SJSA1 (cell line): ENCODE measurements around the gene AAMP. TPM values are rescaled to one million over a fixed set of nuclear protein-coding genes. Genes with fewer than 3 reads are reported as not detected.
"Not testable (repeated sequence)": the region's sequence is repeated elsewhere in the genome, so short reads cannot be mapped to it uniquely, and the experiment has no call there.

Experiments
- DNase-seq, 2 experiments: peaks; one replicate each; pipeline ENCODE4 v3.0.0-alpha.2; 2015 to 2020; ENCODE audit warnings: low spot score in 2 of 2, low read depth in 1 of 2
- H3K27ac ChIP-seq: fragments of 250-450 bp; sonication (Bioruptor Pico); 2 replicates; pipeline ENCODE4 v1.5.1; 2020; ENCODE audit warnings: mild to moderate bottlenecking, moderate library complexity
- H3K27me3 ChIP-seq: fragments of 250-450 bp; sonication (Bioruptor Pico); replicated peaks from 2 replicates; pipeline ENCODE4 v1.5.1; 2020; ENCODE audit warnings: mild to moderate bottlenecking, moderate library complexity
- H3K36me3 ChIP-seq: fragments of 250-450 bp; sonication (Bioruptor Pico); 2 replicates; pipeline ENCODE4 v1.5.1; 2020; ENCODE audit warnings: mild to moderate bottlenecking
- H3K4me1 ChIP-seq: fragments of 250-450 bp; sonication (Bioruptor Pico); replicated peaks from 2 replicates; pipeline ENCODE4 v1.6.1; 2021; ENCODE audit warnings: mild to moderate bottlenecking
- H3K4me3 ChIP-seq: fragments of 250-450 bp; sonication (Bioruptor Pico); 2 replicates; pipeline ENCODE4 v1.5.1; 2020; ENCODE audit warnings: mild to moderate bottlenecking
- H3K9me3 ChIP-seq: fragments of 250-450 bp; sonication (Bioruptor Pico); replicated peaks from 2 replicates; pipeline ENCODE4 v1.5.1; 2020; ENCODE audit warnings: mild to moderate bottlenecking
- total RNA-seq: library from RNA; depleted of rRNA; stranded (reverse); fragments of >200 nt; shearing (Covaris generic); gene quantifications from 2 replicates; pipeline ENCODE4 v1.2.3, GENCODE V29; 2014

Gene AAMP
- total RNA-seq, 1 experiment from 2014 or later, result 184 TPM

DNA sequence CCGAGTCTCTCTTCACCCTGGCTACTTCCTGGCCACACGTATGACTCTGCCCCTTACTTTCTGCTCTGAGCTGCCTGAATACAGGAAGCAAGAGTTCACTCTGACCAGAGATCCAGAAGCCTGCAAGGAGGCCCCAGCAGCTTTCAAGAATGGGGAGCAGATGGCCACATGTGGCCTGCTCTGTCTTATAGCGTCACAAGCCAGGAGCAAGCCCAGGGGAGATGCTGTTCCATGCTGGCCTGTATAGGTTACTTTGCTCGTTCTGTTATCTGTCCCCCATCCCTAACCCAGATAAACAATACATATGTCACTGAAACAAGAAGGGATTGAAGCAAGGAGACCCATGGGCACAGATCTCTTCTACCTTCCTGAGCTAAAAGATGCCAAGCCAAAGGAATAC is 4.6 kb upstream of the AAMP start:
- Histone ChIP-seq H3K4me1 (peaks cover 16% of the 10 kb centered on the region), H3K36me3 (peaks cover 69% of the 10 kb centered on the region), H3K4me3 (no peak overlapping the region), H3K27me3 (no peaks in the 10 kb centered on the region), H3K9me3 (no peaks in the 10 kb centered on the region), H3K27ac (no peak overlapping the region)
- no peak for DNase-seq

DNA sequence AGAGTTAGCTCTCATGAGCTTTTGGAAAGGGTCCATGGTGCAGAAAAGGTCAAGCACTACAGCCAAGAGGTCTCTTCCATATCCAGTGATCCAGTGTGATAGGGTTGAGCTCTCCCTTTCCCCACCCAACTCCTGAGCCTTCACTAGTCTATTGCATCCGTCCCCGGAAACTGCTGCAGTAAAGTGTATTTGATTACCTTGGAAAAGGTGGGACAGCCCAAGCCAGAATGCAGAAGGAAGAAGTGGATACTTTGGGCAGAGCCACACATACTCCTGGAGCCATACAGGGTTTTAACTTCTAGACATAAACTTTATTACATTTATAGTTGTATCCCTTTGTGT is 3.9 kb upstream of the AAMP start:
- H3K4me3 ChIP-seq, result no peak overlapping the region
- no peaks in the 10 kb centered on the region for H3K27me3 ChIP-seq
- peaks cover 20% of the 10 kb centered on the region for H3K4me1 ChIP-seq
- no peak overlapping the region for H3K27ac ChIP-seq
- H3K36me3 ChIP-seq, result peaks cover 67% of the 10 kb centered on the region
- no peak for DNase-seq
- no peaks in the 10 kb centered on the region for H3K9me3 ChIP-seq

DNA sequence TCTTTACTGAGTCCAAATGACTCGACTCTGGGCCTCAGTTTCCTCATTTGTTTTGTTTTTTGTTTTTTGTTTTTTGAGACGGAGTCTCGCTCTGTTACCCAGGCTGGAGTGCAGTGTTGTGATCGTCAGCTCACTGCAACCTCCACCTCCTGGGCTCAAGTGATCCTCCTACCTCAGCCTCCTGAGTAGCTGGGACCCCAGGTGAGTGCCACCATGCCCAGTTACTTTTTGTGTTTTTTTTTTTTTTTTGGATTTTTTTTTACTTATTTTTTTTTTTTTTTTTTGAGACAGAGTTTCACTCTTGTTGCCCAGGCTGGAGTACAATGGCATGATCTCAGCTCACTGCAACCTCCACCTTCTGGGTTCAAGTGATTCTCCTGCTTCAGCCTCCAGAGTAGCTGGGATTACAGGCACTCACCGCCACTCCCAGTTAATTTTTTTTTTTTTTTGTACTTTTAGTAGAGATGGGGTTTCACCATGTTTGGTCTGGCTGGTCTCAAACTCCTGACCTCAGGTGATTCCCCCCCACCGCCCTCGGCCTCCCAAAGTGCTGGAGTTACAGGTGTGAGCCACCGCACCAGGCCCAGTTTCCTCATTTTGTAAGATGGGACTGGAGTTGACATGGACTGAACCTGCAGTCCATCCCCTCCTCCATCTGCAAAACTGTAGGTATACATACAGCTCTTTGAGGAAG is 3.4 kb upstream of the AAMP start:
- not testable (repeated sequence) for H3K27ac ChIP-seq, H3K9me3 ChIP-seq, DNase-seq, H3K27me3 ChIP-seq, H3K4me3 ChIP-seq
- peaks cover 22% of the 10 kb centered on the region for H3K4me1 ChIP-seq
- peaks cover 64% of the 10 kb centered on the region for H3K36me3 ChIP-seq

DNA sequence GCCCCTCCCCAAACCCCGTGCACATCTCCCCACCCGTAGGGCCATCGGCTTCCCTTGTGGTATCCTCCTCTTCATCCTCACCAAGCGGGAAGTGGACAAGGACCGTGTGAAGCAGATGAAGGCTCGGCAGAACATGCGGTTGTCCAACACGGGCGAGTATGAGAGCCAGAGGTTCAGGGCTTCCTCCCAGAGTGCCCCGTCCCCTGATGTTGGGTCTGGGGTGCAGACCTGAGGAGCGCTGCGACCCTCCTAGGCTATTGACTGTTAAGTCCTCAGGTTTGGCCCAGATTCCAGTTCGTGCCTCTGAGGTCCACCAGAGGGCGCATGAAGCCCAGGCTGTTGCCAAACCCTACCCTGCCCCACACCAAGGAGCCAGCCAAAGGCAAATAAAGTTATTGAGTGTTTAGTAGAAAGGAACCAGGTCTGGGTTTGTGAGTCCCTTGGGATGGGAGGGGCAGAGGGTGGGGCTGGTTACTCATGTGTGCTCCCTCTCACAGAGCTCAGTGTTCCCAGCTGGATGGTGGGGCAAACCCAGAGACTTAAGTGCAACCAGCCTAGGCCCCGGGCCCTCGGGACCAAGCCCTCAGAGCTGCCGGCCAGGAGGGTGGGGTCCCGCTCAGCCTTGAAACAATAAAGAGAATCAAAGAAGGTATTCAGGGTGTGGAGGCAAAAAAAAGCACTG is 2.7 kb upstream of the AAMP start:
- Histone ChIP-seq H3K27ac (no peak overlapping the region), H3K27me3 (no peaks in the 10 kb centered on the region), H3K4me1 (peaks cover 22% of the 10 kb centered on the region), H3K4me3 (no peak overlapping the region), H3K36me3 (peaks cover 60% of the 10 kb centered on the region), H3K9me3 (no peaks in the 10 kb centered on the region)
- peak; percentile 76 to 93 for DNase-seq

DNA sequence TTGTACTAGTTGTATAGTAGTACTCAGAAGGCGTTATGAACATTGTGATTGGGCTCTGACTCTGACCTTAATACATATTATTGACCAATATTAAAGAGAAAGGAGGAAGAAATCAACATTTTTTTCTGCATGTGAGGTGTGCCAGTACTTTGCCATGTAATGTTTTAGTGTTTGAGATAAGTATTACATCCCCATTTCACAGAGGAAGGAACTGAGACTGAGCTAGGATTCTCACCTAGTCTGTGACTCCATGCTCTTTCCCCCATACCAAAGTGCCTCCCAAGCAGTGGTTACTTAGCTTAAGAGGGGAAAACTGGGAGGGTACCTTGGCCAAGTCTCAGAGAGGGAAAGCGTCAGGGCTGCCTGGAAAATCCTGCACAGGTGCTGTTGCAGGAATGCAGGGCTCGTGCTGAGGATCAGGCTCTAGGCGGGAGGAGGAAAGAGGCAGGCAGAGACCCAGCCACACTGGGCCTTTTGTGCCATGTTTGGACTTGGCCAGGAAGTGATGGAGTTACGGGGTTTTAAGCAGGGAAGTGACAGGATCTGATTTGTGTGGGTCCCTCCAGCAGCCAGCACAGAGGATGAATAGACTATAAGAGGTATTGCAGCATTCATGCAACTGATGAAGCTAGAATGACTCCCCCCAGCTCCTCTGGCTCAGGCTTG is 2.1 kb upstream of the AAMP start:
- no peaks in the 10 kb centered on the region for H3K27me3 ChIP-seq
- H3K9me3 ChIP-seq, result no peaks in the 10 kb centered on the region
- H3K36me3 ChIP-seq, result peaks cover 60% of the 10 kb centered on the region
- H3K4me1 ChIP-seq, result peaks cover 22% of the 10 kb centered on the region
- no peak overlapping the region for H3K4me3 ChIP-seq
- no peak overlapping the region for H3K27ac ChIP-seq
- no peak for DNase-seq

DNA sequence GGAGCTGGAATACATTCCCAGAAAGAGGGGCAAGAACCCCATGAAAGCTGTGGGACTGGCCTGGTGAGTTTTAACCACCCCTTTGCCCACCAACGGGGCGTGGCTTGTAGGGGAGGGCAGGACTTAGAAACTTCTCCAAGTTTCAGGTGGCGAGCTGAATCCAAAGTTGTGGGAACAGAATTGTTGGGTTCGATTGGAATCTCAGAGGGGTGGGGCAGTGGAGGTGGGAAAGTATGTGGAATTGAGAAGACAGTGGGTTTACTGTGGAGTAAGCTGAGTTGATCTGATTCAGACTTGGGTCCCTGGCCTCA is 1.5 kb upstream of the AAMP start:
- H3K27me3 ChIP-seq, result no peaks in the 10 kb centered on the region
- peaks cover 22% of the 10 kb centered on the region for H3K4me1 ChIP-seq
- H3K27ac ChIP-seq, result no peak overlapping the region
- DNase-seq, result no peak
- H3K36me3 ChIP-seq, result peaks cover 60% of the 10 kb centered on the region
- H3K4me3 ChIP-seq, result peak overlapping the region; percentile 62
- no peaks in the 10 kb centered on the region for H3K9me3 ChIP-seq

DNA sequence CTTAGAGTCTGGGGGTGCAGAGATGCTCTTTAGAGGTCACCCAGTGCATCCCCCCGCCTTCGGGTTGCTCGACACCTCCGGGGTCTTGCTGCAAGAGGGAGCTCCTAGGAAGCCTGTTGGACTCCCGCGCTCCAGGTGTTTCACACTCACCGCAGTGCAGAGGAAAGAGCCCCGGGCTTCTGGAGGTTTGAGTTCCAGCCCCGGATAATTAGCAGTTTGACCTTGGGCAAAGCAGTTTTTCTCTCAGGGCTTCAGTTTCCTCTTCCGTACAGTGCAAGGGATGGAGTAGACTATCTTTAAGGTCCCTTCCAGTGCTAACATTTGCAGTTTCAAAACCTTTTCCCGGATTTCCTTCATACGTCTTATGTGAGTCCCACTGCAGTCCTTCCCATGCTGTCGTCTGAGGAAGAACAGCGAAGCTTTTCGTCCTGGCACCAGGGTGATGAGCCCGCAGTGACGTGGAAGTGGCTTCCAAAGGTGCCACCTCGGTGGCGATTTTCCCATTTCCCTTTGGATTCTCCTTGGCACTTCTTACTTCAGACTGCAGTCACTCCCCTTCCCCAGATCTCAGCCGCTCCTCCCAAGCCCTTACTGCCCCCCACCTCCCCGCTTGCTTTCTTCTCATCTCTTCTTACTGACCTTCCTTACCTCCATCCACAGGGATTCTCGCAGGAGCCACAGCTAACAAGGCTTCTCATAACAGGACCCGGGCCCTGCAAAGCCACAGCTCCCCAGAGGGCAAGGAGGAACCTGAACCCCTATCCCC is 967 bp upstream of the AAMP start:
- peaks cover 60% of the 10 kb centered on the region for H3K36me3 ChIP-seq
- DNase-seq, result no peak
- peak overlapping the region; percentile 62 for H3K4me3 ChIP-seq
- H3K9me3 ChIP-seq, result no peaks in the 10 kb centered on the region
- H3K27me3 ChIP-seq, result no peaks in the 10 kb centered on the region
- H3K4me1 ChIP-seq, result peaks cover 22% of the 10 kb centered on the region
- no peak overlapping the region for H3K27ac ChIP-seq

DNA sequence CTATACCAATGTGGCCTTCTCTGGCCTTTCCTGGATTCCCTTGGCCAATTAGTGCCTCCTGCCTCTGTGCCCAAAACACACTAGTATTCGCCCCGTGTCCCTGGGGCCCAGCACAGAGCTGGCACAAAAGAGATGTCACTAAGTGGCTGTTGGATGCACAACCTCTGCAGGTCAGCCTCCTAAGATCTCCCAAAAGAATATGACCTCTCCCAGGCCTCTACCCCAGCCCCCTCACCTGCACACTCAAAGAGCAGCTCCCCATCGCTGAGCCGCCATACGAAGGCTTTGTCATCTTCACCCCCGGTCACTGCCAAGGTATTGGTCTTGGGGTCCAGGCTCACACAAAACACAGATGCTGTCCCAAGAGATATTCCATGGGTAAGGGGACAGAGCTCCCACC is 2.7 kb downstream of the AAMP start:
- H3K36me3 ChIP-seq, result peaks cover 68% of the 10 kb centered on the region
- H3K27ac ChIP-seq, result no peak overlapping the region
- H3K4me3 ChIP-seq, result no peak overlapping the region
- no peaks in the 10 kb centered on the region for H3K9me3 ChIP-seq
- no peaks in the 10 kb centered on the region for H3K27me3 ChIP-seq
- DNase-seq, result no peak
- peaks cover 39% of the 10 kb centered on the region for H3K4me1 ChIP-seq

DNA sequence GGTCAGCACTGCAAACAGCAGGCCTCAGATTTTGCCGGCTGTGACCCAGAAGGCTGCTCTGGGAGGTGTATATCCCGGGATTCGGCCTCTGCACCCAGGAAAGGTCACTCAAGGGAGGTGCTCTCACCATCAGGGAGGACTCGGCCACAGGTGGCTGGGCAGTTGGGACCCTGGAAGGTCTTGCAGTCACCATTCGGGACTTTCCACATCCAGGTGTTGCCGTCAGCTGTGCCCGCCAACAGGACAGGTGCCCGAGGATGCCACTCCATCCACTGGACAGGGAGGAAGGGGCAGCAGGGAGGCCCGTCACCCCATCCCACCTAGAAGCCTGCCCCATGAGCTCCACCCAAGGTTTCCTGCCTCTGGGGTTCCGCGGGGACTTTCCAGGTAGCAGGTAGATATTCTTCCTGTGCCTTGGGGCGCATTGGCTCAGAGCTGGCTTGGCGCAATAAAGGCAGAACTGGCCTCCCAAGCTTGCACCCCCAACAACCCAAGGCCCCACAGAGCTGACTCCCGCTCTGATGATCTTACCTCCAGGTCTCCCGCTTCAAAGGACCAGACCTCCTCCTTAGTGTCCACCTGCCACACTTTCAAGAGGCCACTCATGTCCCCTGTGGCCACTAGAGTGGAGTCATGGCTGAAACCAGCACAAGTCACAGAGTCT is 3.5 kb downstream of the AAMP start:
- DNase-seq, result no peak
- Histone ChIP-seq H3K4me1 (peaks cover 42% of the 10 kb centered on the region), H3K36me3 (peaks cover 71% of the 10 kb centered on the region), H3K9me3 (no peaks in the 10 kb centered on the region), H3K27me3 (no peaks in the 10 kb centered on the region), H3K27ac (no peak overlapping the region), H3K4me3 (no peak overlapping the region)

DNA sequence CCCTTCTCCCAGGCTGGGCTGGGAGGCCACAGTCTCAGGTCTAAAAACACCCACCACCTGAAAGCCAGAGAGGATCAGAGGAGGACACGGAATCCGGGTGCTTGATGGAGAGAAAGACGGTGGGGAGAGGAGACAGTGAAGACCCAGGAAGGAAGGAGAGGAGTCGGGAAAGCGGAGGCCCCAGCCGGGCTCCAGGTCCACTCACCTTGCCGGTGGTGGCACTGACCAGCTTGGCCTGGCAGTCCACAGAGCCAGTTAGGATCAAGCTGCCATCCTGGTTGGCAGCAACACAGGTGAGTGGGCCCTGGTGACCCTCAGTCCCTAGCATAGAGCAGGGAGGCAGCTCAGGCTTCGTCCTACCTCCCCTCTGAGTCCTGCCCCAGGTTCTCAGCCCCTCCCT is 4.3 kb downstream of the AAMP start:
- Histone ChIP-seq H3K27ac (no peak overlapping the region), H3K4me3 (no peak overlapping the region), H3K36me3 (peaks cover 71% of the 10 kb centered on the region), H3K27me3 (no peaks in the 10 kb centered on the region), H3K9me3 (no peaks in the 10 kb centered on the region), H3K4me1 (peaks cover 45% of the 10 kb centered on the region)
- no peak for DNase-seq

DNA sequence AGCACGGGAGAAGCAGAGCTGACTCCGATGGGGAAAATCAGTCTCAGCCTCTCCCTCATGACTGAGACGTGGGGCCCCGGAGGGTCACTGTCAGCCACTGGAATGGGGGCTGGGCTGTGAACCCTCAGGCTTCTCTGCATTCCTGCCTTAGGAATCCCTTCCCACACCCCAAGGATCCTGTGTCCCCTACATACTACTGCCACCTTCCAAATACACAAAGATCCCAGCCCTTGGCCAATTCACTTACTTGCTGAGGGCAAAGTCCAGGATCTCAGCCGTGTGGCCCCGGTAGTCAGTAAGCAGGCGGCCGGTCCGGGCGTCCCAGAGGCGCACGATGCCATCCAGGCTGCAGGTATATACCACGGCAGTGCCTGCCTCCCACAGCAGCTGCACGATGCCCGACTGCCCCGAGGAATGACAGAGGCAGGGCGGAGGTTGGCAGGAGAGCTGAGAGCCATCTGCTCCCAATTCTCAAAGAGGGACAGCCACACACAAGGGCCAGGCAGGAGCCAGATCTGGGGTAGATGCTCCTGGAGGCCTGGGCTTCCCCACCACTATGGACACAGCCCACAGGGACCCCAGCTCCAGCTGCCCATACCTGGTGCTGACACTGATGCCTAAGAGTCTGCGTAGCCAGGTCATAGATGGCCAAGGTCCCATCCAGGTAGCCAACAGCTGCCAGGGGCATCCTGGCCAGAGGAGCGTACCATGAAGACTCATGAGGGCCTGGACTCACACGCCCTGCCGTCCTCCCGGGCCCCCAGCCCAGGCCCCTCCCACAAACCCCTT is 5.0 kb downstream of the AAMP start:
- no peak for DNase-seq
- Histone ChIP-seq H3K27ac (peak overlapping the region; percentile 87), H3K9me3 (no peaks in the 10 kb centered on the region), H3K36me3 (peaks cover 71% of the 10 kb centered on the region), H3K4me1 (peaks cover 52% of the 10 kb centered on the region), H3K4me3 (no peak overlapping the region), H3K27me3 (no peaks in the 10 kb centered on the region)

DNA sequence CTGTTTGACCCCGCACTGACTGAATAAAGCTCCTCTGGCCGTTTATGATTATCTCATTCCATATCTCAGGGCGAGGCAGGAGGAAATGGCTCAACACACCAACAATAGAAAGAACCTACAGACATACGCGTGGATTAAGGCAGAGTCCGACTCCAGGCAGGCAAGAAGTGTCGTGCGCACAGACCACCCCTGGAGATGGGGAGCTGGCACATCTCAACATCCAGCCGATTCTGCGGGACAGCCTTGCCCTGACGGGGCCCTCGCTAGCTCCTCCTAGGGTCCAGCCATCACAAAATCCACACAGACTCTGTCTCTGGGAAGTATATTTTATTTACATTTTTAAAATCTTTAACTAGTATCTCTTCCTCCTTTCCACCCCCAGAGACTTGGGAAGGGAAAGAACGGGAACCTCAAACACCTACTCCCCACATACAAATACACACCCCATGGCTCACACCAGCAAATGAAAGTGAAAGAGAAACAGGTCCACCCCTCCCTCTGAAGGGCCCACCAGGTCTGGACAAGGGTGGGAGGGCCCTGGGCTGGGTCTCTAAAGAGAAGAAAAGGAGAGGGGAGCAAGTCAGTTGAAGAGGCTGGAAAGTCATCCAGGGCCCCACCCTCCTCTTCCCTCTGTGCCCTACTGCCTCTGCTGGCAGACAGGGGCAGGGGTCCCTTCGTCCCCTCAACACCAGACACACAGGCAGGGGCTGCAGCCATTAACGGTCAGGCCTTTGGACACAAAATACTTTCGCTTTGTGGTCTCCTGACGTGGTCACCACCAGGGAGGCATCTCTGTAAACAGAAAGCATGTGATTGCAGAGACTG is 5.9 kb downstream of the AAMP start:
- DNase-seq, result peak; percentile 78 to 84
- peak overlapping the region; percentile 87 for H3K27ac ChIP-seq
- peaks cover 67% of the 10 kb centered on the region for H3K36me3 ChIP-seq
- H3K27me3 ChIP-seq, result no peaks in the 10 kb centered on the region
- peaks cover 59% of the 10 kb centered on the region for H3K4me1 ChIP-seq
- peak overlapping the region; percentile 7; the same call in 1 of the 2 replicates for H3K4me3 ChIP-seq
- H3K9me3 ChIP-seq, result no peaks in the 10 kb centered on the region
